Right cardiac atrium (tissue), 5 donors: ENCODE results near the gene PRR12. TPM values are rescaled to one million over a fixed set of nuclear protein-coding genes. Genes with fewer than 3 reads are reported as not detected.
A peak's percentile ranks its signal among the peaks of the same experiment; 100 is the strongest.

Source experiments
- ATAC-seq, 2 donors: fragments of 200-7000 bp; cut with Tn5 transposase; one replicate each; pipeline versions ENCODE4 v1.8.0 to v1.9.1; 2020; ENCODE audit warnings: moderate library complexity in 2 of 2, mild to moderate bottlenecking in 1 of 2
- DNase-seq, 3 donors: peaks; one replicate each; pipeline ENCODE4 v3.0.0-alpha.2; 2020
- H3K27ac ChIP-seq: one replicate; pipeline ENCODE4 v1.5.1; 2013; ENCODE audit warnings: mild to moderate bottlenecking, low read length, control low read depth, moderate library complexity
- H3K27me3 ChIP-seq: one replicate; pipeline ENCODE4 v1.6.1; 2013; ENCODE audit not compliant: control insufficient read depth, insufficient read depth
- H3K4me1 ChIP-seq: one replicate; pipeline ENCODE4 v1.6.1; 2013; ENCODE audit warnings: low read length; ENCODE audit not compliant: control insufficient read depth, insufficient read depth
- H3K4me3 ChIP-seq: one replicate; pipeline ENCODE4 v1.5.1; 2013; ENCODE audit warnings: low read length, control low read depth
- H3K9me3 ChIP-seq: one replicate; pipeline ENCODE4 v1.6.1; 2013; ENCODE audit warnings: low read length; ENCODE audit not compliant: control insufficient read depth
- WGBS: extraction: QIAGEN DNeasy Blood & Tissue Kit; methylation state at CpG from one replicate; pipeline ENCODE4 v1.1.7; 2013; 5-methylcytosine and 5-hydroxymethylcytosine counted together
- intact Hi-C, 4 donors: fragments of 100-400 bp; cut with DNase I; formaldehyde crosslinking; loops; one replicate each; pipeline versions ENCODE4 v1.11.0 to v1.14.0; 2022 to 2023
- polyA plus RNA-seq: library from polyadenylated mRNA; stranded (reverse); fragments of 200-250 nt; gene quantifications from one replicate; pipeline ENCODE4 v1.2.3, GENCODE V29; 2013
- total RNA-seq, 4 donors: library from RNA; stranded (reverse); fragmentation: NEBNext Ultra II Directional; extraction: Animal tissue kit (Norgen Biotek cat#: 25700); gene quantifications; one replicate each; pipeline ENCODE4 v1.2.1, GENCODE V29; 2021
- donor health status: healthy with polysubstance abuse.
- donor health status: DM: no; HTN: yes; CAD: no.
- donor health status: DM: no; HTN: no; CAD: no.
- donor health status: DM: no; HTN: yes; CAD: no; lungs with severe emphysema.
- donor health status: DM: yes; HTN: yes; CAD: no.

The PRR12 gene
- total and polyA plus RNA-seq, 5 donors = 9.8 to 19.9 (median 16.6) TPM

GRCh38 chr19:49564616-49565045 lies 26.4 kb upstream of the PRR12 start:
- Histone ChIP-seq H3K9me3 (no peaks in the 10 kb centered on the region), H3K4me3 (no peak overlapping the region), H3K27ac (no peak overlapping the region), H3K4me1 (no peaks in the 10 kb centered on the region), H3K27me3 (no peaks in the 10 kb centered on the region)
- DNase-seq (no peak), ATAC-seq (no peak)
- 89% methylated on average over 6 of the region's 6 CpGs for WGBS
- intact Hi-C loops = loop anchor here in 1 of 4 donors (5.0 kb wide), 1 partner anchor 52 kb away; the partner anchor contains the start of gene FCGRT

- ATAC-seq = peak; percentile 56 to 62
- DNase-seq = peak in 1 of 3 donors; percentile 72
- H3K27ac ChIP-seq = no peak overlapping the region
These were observed 25.7 kb upstream of the PRR12 start for GRCh38 chr19:49565261-49565660.

GRCh38 chr19:49566302-49566701 lies 24.7 kb upstream of the PRR12 start:
- DNase-seq = peak in 1 of 3 donors; percentile 2
- Histone ChIP-seq H3K27me3 (no peaks in the 10 kb centered on the region), H3K4me1 (peaks cover 2% of the 10 kb centered on the region), H3K4me3 (no peak overlapping the region), H3K9me3 (no peaks in the 10 kb centered on the region), H3K27ac (no peak overlapping the region)
- intact Hi-C loops = no loop called here
- WGBS = 99% methylated on average over 3 of the region's 3 CpGs
- ATAC-seq = no peak

More at GRCh38 chr19:49565261-49565660, 25.7 kb upstream of the PRR12 start:
- Histone ChIP-seq H3K9me3 (no peaks in the 10 kb centered on the region), H3K4me3 (no peak overlapping the region), H3K27me3 (no peaks in the 10 kb centered on the region), H3K4me1 (no peaks in the 10 kb centered on the region)
- intact Hi-C loops = no loop called here
- 25% methylated on average over 4 of the region's 4 CpGs for WGBS

GRCh38 chr19:49567861-49568441 lies 23.0 kb upstream of the PRR12 start:
- H3K4me3 ChIP-seq = no peak overlapping the region
- peak in 1 of 2 donors; percentile 31 for ATAC-seq
- peak in 1 of 3 donors; percentile 33 for DNase-seq
- H3K4me1 ChIP-seq = peaks cover 4% of the 10 kb centered on the region
- WGBS = 57% methylated on average over 9 of the region's 9 CpGs
- H3K27ac ChIP-seq = no peak overlapping the region
- no peaks in the 10 kb centered on the region for H3K9me3 ChIP-seq
- H3K27me3 ChIP-seq = no peaks in the 10 kb centered on the region
- intact Hi-C loops = no loop called here

GRCh38 chr19:49570138-49570856 lies 20.7 kb upstream of the PRR12 start:
- Histone ChIP-seq H3K27ac (peak overlapping the region; percentile 34), H3K9me3 (no peaks in the 10 kb centered on the region), H3K4me1 (peaks cover 4% of the 10 kb centered on the region), H3K4me3 (no peak overlapping the region), H3K27me3 (no peaks in the 10 kb centered on the region)
- ATAC-seq = peak; percentile 64 to 67
- intact Hi-C loops = loop anchor here in 1 of 4 donors (2.0 kb wide), 1 partner anchor 67 kb away; no protein-coding TSS in a partner anchor
- 26% methylated on average over 14 of the region's 14 CpGs for WGBS
- peak in 2 of 3 donors; percentile 55 to 68 for DNase-seq

- ATAC-seq = peak; percentile 40 to 68
- no peak overlapping the region for H3K4me3 ChIP-seq
- WGBS = 57% methylated on average over 11 of the region's 11 CpGs
- peak overlapping the region; percentile 54 for H3K27ac ChIP-seq
- peak in 1 of 3 donors; percentile 60 for DNase-seq
- intact Hi-C loops = loop anchor here in 1 of 4 donors (2.0 kb wide), 1 partner anchor 68 kb away; no protein-coding TSS in a partner anchor
- peaks cover 4% of the 10 kb centered on the region for H3K4me1 ChIP-seq
- no peaks in the 10 kb centered on the region for H3K27me3 ChIP-seq
- no peaks in the 10 kb centered on the region for H3K9me3 ChIP-seq
These were observed 19.8 kb upstream of the PRR12 start for GRCh38 chr19:49570997-49571676.

DNA sequence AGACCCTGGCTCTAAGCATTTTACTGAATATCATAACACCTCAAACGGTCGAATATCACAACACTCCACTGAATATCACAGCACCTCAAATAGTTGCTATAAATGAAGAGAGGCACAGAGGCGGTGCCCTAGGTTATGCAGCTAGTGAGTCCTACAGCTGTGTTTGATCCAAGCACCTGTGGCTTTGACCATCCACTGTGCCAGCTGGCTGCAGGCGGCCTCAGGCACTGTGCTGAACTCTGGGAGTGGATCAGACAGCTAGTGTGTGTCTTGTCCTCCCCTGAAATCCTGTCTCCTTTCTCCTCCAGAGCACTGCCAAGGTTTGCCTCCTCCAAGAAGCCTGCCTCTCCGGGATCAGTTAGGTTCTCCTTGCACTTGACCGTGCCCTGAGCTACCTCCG lies 18.0 kb upstream of the PRR12 start:
- no peaks in the 10 kb centered on the region for H3K9me3 ChIP-seq
- peak in 1 of 3 donors; percentile 16 for DNase-seq
- intact Hi-C loops = no loop called here
- H3K27me3 ChIP-seq = no peaks in the 10 kb centered on the region
- H3K4me1 ChIP-seq = peaks cover 4% of the 10 kb centered on the region
- no peak for ATAC-seq
- no peak overlapping the region for H3K4me3 ChIP-seq
- WGBS = 91% methylated on average over 7 of the region's 7 CpGs
- no peak overlapping the region for H3K27ac ChIP-seq

DNA sequence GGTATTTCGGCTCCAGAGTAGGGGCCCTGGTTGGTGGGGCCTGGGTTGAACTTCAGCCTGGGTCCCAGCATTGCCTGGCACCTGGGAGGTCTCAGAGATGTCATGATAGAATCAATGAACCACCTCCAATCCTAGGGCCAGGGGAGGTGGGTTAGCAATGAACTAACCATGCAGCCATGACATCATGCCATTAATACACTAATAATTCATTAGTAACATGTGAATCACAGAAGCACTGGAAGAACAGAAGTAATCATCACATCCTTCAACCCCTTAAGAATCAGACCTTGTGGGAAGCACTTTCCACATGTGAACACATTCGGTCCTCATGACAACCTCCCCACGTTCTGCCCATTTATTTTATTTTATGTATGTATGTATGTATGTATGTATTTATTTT lies 17.6 kb upstream of the PRR12 start:
- 81% methylated on average over 3 of the region's 3 CpGs for WGBS
- no peak overlapping the region for H3K27ac ChIP-seq
- H3K27me3 ChIP-seq = no peaks in the 10 kb centered on the region
- DNase-seq (no peak), ATAC-seq (no peak)
- H3K9me3 ChIP-seq = no peaks in the 10 kb centered on the region
- intact Hi-C loops = no loop called here
- H3K4me3 ChIP-seq = no peak overlapping the region
- H3K4me1 ChIP-seq = peaks cover 4% of the 10 kb centered on the region

GRCh38 chr19:49574206-49574755 lies 16.7 kb upstream of the PRR12 start:
- intact Hi-C loops = no loop called here
- peaks cover 4% of the 10 kb centered on the region for H3K4me1 ChIP-seq
- no peak overlapping the region for H3K27ac ChIP-seq

GRCh38 chr19:49579193-49579592 lies 11.8 kb upstream of the PRR12 start:
- Histone ChIP-seq H3K9me3 (no peaks in the 10 kb centered on the region), H3K4me3 (peak overlapping the region; percentile 92), H3K27ac (no peak overlapping the region), H3K4me1 (peaks cover 4% of the 10 kb centered on the region), H3K27me3 (no peaks in the 10 kb centered on the region)
- ATAC-seq (no peak), DNase-seq (no peak)
- 70% methylated on average over 4 of the region's 4 CpGs for WGBS
- intact Hi-C loops = no loop called here

More at GRCh38 chr19:49574206-49574755, 16.7 kb upstream of the PRR12 start:
- Histone ChIP-seq H3K27me3 (no peaks in the 10 kb centered on the region), H3K4me3 (no peak overlapping the region), H3K9me3 (no peaks in the 10 kb centered on the region)
- no peak for ATAC-seq
- WGBS = 89% methylated on average over 2 of the region's 2 CpGs
- DNase-seq = no peak
